HL-60 (cell line): Measurements from ENCODE around the gene TBL1X.
"Not testable (repeated sequence)": the region's sequence is repeated elsewhere in the genome, so short reads cannot be mapped to it uniquely, and the experiment has no call there.

Source experiments
- DNase-seq, 2 experiments: peaks; one replicate each; pipeline ENCODE4 v3.0.0-alpha.2; 2010 to 2020; ENCODE audit warnings: low read depth in 1 of 2, low spot score in 1 of 2
- H3K27ac ChIP-seq: fragments of 250-450 bp; sonication (Bioruptor Pico); replicated peaks from 2 replicates; pipeline ENCODE4 v1.5.1; 2020; ENCODE audit warnings: mild to moderate bottlenecking, moderate library complexity
- H3K27me3 ChIP-seq: fragments of 250-450 bp; sonication (Bioruptor Pico); 2 replicates; pipeline ENCODE4 v1.5.1; 2021; ENCODE audit warnings: mild to moderate bottlenecking, moderate library complexity; ENCODE audit not compliant: insufficient read depth, poor library complexity, severe bottlenecking
- H3K4me3 ChIP-seq: replicated peaks from 2 replicates; pipeline ENCODE4 v1.5.1; 2011; ENCODE audit warnings: mild to moderate bottlenecking, control low read depth, low read length; ENCODE audit not compliant: insufficient read depth
- GABPA ChIP-seq: IDR thresholded peaks from 2 replicates; pipeline ENCODE4 v1.6.1; 2012; ENCODE audit warnings: low read depth
- POLR2AphosphoS5 ChIP-seq: IDR thresholded peaks from 2 replicates; pipeline ENCODE4 v1.6.1; 2012; ENCODE audit warnings: low read depth
- SPI1 ChIP-seq: IDR thresholded peaks from 2 replicates; pipeline ENCODE4 v1.6.1; 2012; ENCODE audit warnings: low read depth, mild to moderate bottlenecking, borderline replicate concordance
- TF ChIP-seq, protein P1 (sequence below): IDR thresholded peaks from 2 replicates; pipeline ENCODE4 v1.6.1; 2012; ENCODE audit warnings: low read depth; ENCODE audit not compliant: insufficient replicate concordance
- TF ChIP-seq, protein P2 (sequence below): IDR thresholded peaks from one replicate; pipeline ENCODE4 v1.5.1; 2011; ENCODE audit warnings: low read length, control low read depth, inconsistent platforms; ENCODE audit not compliant: insufficient read depth

The TBL1X gene

DNA sequence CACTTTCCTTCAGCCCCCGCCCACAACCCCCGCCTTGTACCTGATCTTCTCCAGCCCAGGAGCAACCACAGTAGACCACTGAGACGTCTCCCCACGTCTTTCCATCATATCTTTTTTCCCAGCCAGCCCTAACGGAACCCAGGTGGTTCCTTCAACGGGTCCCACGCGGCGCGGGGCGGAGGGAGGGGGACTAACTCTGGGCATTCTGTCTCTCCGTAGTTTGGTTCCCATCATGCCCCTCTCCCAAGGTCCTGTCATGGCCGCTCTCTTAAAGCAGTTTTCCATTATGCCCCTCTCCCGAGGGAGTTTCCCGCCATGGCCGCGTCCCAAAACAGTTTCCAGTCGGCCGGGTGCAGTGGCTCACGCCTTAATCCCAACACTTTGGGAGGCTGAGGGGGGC, 21.5 kb upstream of the TBL1X start:
- no peak overlapping the region for H3K4me3 ChIP-seq
- no peak overlapping the region for H3K27ac ChIP-seq
- H3K27me3 ChIP-seq, result no peaks in the 10 kb centered on the region
- DNase-seq, result no peak
- TF ChIP-seq, protein P1, sequence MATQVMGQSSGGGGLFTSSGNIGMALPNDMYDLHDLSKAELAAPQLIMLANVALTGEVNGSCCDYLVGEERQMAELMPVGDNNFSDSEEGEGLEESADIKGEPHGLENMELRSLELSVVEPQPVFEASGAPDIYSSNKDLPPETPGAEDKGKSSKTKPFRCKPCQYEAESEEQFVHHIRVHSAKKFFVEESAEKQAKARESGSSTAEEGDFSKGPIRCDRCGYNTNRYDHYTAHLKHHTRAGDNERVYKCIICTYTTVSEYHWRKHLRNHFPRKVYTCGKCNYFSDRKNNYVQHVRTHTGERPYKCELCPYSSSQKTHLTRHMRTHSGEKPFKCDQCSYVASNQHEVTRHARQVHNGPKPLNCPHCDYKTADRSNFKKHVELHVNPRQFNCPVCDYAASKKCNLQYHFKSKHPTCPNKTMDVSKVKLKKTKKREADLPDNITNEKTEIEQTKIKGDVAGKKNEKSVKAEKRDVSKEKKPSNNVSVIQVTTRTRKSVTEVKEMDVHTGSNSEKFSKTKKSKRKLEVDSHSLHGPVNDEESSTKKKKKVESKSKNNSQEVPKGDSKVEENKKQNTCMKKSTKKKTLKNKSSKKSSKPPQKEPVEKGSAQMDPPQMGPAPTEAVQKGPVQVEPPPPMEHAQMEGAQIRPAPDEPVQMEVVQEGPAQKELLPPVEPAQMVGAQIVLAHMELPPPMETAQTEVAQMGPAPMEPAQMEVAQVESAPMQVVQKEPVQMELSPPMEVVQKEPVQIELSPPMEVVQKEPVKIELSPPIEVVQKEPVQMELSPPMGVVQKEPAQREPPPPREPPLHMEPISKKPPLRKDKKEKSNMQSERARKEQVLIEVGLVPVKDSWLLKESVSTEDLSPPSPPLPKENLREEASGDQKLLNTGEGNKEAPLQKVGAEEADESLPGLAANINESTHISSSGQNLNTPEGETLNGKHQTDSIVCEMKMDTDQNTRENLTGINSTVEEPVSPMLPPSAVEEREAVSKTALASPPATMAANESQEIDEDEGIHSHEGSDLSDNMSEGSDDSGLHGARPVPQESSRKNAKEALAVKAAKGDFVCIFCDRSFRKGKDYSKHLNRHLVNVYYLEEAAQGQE, result no peak
- TF ChIP-seq POLR2AphosphoS5 (no peak), SPI1 (no peak), GABPA (no peak)
- TF ChIP-seq, protein P2, sequence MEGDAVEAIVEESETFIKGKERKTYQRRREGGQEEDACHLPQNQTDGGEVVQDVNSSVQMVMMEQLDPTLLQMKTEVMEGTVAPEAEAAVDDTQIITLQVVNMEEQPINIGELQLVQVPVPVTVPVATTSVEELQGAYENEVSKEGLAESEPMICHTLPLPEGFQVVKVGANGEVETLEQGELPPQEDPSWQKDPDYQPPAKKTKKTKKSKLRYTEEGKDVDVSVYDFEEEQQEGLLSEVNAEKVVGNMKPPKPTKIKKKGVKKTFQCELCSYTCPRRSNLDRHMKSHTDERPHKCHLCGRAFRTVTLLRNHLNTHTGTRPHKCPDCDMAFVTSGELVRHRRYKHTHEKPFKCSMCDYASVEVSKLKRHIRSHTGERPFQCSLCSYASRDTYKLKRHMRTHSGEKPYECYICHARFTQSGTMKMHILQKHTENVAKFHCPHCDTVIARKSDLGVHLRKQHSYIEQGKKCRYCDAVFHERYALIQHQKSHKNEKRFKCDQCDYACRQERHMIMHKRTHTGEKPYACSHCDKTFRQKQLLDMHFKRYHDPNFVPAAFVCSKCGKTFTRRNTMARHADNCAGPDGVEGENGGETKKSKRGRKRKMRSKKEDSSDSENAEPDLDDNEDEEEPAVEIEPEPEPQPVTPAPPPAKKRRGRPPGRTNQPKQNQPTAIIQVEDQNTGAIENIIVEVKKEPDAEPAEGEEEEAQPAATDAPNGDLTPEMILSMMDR, result no peak

DNA sequence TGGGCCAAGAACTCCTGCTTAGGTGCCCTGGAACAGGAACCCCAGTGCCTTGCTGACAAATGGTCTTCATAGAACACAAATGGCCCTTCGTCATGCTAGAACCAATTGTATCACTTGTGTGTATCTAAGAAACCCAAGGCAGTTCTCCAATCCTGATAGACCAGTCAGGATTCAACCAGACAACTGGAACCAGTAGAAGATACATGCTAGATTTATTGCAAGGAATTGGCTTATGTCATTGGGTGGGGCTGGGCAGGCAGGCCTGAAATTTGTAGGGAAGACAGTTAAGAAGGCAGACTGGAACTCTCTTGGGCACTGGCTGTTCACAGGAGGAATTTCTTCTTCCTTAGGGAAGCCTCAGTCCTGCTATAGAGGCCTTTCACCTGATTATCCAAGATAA, 17.0 kb upstream of the TBL1X start:
- TF ChIP-seq SPI1 (no peak), GABPA (no peak), POLR2AphosphoS5 (no peak)
- TF ChIP-seq, protein P2, result no peak
- TF ChIP-seq, protein P1, result no peak
- DNase-seq, result no peak
- no peaks in the 10 kb centered on the region for H3K27me3 ChIP-seq

DNA sequence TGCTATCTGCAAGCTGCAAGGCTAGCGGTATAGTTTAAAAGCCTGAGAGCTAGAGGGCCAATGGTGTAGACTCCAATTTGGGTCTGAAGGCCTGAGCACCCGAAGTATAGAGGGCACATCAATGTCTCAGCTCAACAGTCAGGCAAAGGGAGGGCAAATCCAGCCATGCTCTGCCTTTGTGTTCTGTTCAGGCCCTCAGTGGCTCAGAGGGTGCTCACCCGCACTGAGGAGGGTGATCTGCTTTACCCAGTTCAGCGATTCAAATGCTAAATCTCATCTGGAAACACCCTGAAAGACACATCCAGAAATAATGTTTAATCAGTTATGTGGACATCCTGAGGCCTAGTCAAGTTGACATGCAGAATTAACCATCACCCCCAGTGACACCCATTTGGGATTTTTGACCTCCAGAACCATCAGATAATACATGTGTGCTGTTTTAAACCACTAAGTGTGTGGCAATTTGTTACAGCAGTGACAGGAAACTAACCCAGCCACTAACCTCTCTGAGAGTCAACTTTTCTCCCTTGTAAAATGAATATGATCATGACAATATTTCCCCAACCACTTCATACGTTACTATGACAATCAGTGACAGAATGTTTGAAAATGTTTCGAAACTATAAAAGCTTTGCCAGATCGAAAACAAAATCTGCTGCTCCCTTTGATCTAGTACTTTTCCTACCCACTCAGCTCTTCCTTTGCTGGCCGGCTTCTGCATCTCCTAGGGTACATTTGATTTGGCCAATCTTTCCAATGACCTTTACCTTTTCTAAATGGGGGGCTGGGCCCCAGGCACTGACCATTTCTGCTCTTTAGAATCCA, 8.4 kb upstream of the TBL1X start:
- TF ChIP-seq, protein P1, result no peak
- TF ChIP-seq GABPA (no peak), SPI1 (no peak), POLR2AphosphoS5 (no peak)
- TF ChIP-seq, protein P2, result no peak
- peak overlapping the region; percentile 30; the same call in 1 of the 2 replicates for H3K27ac ChIP-seq
- no peak overlapping the region for H3K4me3 ChIP-seq
- H3K27me3 ChIP-seq, result no peaks in the 10 kb centered on the region
- DNase-seq, result peak in 1 of 2 experiments; percentile 28

More for the DNA sequence above, 17.0 kb upstream of the TBL1X start:
- Histone ChIP-seq H3K4me3 (no peak overlapping the region), H3K27ac (no peak overlapping the region)

DNA sequence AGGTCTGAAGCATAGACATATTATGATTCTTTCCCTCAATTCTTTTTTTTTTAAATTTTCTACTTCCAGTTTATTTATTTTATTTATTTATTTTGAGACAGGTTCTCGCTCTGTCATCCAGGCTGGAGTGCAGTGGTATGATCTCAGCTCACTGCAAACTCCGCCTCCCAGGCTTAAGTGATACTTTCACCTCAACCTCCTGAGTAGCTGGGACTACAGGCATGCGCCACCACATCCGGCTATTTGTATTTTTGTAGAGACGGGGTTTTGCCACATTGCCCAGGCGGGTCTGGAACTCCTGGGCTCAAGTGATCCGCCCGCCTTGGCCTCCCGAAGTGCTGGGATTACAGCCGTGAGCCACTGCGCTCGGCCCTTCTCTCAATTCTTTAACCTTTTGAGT, 6.8 kb upstream of the TBL1X start:
- not testable (repeated sequence) for H3K27ac ChIP-seq, H3K27me3 ChIP-seq, H3K4me3 ChIP-seq, DNase-seq
